HG03520 (cell line): Measurements from ENCODE around the gene DLAT.
"Not testable (repeated sequence)": the region's sequence is repeated elsewhere in the genome, so short reads cannot be mapped to it uniquely, and the experiment has no call there.

Experiments
- ATAC-seq: cut with Tn5 transposase; IDR thresholded peaks from one replicate; pipeline ENCODE4 v1.9.1; 2021; ENCODE audit warnings: mild to moderate bottlenecking, moderate library complexity; ENCODE audit not compliant: unreplicated experiment

DLAT gene

DNA sequence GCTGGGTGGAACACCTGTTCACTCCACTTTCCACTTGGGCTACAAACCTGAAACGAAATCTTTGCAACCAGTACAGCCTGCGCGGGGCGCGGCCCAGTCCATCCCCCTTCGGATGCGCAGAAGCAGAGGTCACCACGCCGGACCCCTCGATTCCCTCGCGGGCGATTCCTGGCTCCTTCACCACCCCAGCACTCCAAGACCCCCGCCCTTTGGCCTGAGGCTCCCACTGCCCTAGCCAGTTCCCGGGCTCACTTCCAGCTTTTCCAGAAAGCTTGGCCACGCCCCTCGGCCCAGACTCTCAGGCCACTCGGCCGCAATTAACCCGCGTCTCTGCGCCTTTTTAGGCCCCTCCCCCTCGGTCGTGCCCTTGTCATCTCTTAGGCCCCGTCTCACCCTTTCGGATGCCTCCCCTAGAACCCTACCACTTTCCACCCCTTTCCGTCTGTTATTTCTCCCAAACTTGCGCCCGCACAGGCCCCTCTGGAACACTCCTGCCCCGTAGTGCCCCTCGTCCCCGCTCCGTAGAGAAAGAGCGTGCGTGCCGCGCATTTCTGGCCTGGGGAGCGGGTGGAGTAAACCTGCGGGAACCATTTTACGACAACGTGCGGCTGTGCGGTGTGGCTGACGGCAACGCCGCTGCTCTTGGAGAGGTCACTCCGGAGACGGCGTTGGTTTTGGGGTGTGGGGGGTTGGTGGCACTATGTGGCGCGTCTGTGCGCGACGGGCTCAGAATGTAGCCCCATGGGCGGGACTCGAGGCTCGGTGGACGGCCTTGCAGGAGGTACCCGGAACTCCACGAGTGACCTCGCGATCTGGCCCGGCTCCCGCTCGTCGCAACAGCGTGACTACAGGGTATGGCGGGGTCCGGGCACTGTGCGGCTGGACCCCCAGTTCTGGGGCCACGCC, at the start of gene DLAT:
TSS of gene DLAT (plus strand) at position 636 of the 906 bp plus-strand sequence. CDS start at position 701, 65 bp downstream.
- peak; percentile 68 for ATAC-seq

DNA sequence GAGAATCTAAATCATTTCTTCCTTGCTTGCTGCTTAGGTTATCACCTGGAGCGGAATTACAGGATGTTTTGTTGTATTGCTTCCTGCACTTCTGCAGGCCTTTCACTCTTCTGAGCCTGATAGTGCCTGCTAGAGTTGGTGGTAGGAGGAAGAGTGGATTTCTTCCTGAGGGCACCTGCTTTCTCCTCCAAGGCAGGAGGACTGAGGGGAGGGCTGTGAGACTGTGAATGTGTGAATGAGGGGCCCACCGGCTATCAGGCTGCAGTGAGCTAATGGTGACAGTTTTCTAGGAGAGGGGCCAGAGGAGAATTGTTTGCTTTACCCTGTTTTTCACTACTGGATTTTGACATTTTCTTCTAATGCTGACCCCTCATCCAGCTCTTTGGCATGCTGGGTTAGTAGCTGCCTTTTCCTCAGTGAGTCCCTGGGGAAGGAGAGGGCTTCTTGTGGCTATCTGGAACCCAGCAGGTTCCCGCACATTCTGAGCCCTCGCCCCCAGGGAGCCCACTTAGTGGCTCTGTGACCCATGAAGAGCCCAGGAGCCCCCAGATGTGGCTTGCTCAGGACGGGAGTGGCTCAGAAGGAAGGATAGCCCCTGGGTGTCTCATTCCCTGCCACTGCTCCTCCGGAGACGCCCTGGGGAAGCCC, 49.0 kb upstream of the DLAT start:
- no peak for ATAC-seq

DNA sequence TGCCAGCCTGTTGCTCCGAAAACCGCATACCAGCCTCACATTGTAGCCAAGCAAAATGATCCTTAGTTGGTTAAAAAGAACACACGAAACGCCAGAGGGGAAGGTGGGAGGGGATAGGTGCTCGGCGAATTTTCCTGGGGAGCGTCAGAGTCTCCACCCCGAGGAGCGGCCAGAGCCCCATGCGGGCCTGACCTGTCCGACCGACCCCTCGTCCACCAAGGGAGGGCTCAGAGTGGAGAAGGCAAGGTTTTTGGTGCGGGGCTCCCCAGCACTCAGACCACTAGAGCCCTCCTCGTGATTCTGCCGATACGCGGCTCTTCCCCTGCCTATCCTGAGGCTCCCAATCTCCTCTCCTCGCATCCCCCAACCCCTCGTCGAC, 48.5 kb upstream of the DLAT start:
- no peak for ATAC-seq

DNA sequence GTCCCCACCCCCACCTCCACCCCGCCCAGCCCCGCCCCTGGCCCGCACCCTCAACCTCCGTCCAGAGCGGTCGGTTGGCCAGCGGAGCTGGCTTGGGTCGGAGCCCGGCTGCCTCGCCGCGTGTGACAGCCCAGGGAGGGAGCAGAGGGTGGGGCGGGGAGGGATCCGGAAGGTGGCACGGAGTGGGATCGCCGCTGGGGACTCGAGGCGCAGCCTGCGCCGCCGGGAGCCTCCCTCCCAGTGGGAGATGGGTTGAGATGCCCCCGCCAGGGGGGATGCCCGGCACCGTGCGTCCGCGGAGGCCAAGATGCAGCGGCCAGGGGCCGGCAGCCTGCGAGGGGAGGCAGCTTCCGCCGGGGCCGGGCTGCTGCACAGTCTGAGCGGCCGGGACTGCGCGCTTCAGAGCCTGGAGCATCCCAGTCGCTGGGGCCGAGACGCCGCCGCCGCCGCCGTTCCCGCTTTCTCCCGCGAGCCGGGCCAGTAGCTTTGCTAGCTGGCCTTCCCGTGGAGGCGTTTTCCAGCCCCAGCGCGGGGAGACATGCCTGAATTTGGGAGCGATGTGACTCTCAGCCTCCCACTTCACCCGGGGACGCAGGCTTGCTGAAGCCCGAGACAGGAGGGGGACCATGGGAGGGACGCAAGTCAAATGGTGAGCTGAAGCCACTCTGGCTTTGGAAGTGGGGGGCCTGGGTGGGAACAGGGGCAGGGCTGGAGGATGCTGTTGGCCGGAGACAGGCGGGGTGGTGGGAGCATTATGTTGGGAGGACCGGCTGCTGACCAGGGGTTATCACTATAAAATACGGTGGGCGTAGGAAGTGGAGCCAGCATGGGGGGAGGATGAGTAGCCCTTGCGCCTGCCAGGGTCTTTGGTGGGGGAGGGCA, 47.8 kb upstream of the DLAT start:
- ATAC-seq: peak; percentile 41

DNA sequence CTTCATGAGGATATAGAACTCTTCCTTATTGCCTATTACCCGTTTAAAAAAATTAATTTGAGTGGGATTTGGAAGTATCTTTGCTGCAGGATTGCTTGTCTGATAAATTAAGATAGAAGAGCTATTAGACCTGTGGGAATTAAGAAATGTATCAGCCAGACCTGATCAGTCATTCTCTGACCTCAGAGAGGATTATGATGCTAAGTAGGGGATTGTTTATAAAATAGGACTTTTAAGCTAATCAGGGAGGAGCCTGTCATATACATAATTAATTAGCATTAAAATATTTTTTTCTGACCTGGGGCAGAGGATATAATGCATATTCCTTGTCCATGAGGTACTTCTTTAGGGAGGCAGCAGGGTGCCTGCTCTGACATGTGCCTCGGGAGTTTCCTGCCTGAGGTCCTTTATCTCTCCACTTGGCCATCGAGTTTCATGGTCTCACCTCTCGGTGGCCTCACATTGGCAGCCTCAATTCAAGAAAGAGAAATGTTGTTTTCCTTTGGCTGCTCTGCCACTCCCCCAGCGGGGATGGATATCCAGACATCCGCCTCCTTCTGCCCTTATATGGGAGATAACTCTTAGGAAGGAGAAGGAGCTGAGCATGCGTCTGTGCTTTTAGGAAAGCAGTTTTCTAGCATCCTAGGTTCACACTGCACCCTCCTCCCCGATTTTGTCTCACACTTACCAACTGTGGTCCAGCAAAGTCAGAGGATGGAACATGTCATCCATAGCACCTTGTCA, 47.0 kb upstream of the DLAT start:
- no peak for ATAC-seq

DNA sequence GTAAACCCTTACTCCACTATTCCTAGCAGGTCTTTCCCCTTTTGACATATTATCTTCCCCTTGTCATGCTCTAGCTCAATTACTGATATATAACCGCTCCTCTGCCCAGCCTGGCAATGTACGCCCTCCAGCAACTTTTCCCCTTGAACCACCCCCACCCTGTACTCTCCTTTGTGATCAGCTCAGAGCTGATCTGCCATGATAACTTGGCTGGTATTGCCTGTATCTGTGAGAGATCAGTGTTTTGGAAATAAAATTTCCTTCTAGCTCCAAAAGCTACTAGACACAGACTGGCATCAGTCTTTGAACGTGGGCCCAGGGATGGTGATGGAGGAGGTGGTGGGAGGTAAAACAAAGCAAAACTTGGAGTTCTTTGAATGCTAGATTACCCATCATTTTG, 45.1 kb upstream of the DLAT start:
- ATAC-seq: no peak

DNA sequence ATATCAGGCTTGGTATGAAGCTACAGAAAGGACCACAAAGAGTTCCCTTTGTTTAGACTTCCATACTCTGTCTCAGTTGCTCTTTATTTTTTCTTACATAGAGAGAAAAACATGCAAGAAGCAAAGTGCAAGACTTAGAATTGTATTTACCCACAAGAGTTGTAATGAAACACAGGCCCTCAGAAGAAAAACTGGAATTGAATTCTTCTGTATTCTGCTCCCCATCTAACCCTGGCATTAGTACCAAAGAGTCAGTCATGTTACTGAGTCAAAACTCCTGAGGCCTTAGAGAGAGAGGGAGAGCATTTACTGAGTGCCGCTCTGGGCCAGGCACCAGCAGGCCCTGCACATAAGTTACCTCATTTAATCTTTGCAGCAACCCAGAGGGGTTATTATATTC, 43.9 kb upstream of the DLAT start:
- ATAC-seq: no peak

DNA sequence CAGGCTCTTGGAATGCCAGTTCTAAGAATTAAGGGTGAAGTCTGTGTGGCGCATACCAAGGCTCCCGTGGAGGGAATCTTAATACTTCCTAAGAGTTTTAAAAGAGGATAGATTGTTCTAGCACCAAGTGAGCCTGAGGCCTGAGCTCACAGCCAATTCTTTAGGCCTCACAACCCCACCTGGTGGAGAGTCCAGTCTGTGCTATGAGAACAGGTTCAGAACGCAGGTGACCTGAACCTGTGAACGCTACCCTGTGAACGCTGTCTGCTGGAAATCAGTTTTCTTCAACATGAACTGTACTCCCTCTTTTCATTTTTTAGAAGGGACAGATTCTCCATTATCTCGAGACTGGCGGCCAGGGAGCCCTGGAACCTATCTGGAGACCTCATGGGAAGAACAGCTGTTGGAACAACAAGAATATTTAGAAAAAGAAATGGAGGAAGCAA, 43.2 kb upstream of the DLAT start:
- no peak for ATAC-seq

DNA sequence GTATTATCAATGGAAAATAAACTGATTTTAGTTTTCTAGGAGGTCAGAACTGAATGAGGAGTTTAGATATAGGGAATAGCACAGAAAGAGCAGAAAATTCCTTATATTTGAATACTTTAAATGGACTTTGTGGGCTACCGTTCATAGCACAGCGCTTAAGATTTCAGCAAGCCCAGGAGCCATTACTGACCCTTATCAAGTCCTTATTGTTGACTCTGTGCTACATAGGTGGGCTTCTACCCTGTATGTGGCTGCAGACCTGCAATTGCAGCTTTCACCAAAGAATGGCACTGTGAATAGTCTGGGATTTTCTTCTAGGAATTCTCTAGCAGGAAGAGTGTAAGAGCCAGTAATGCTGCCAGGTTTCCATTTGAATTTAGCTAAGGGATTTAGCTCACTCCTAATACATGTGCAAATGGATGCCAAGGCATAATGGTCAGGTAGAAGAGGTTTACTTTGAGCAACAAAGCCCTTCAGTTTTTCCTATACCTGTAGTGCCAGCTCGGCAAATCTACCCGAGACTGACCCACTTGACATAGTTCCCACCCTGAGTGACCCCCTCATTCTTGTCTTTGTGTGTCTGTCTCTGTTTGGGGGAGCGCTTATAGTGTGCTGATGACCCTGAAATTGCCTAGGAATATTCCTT, 42.5 kb upstream of the DLAT start:
- no peak for ATAC-seq

DNA sequence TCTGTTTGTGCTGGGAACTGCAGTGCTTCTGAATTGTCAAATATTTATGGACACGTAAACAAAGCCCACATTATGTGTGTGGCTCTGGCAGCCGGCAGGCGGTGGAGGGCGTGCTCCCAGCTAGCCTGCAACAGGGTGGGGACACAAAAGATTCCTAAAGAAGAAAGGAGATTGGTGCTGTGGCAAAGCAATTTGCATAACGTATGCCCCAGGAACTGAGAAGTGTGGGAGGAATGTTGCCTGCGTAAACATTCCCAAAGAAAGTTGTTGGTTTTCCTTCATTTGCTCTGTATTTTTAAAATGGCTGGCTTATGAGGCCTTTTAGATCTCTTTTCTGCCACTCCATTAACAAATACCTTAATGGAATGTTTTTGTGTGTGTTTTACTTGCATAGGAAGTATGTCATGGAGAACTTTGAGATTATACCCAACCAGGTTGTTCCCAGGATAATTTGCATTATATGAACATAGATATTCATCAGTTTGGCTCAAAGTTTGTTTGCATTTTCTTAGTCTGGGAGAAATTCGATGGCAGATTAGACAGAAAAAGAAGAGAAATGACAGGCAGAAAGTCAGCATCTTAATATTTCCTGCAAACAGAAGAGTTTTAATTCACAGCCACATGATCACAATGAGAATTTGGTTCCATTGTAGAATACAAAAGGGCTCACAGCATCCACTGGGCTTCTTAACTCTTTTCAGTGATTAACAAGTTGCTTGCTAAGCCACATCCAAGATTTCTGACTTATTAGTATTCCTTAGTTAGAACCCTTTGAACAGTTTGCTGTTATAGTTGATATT, 41.8 kb upstream of the DLAT start:
- no peak for ATAC-seq

DNA sequence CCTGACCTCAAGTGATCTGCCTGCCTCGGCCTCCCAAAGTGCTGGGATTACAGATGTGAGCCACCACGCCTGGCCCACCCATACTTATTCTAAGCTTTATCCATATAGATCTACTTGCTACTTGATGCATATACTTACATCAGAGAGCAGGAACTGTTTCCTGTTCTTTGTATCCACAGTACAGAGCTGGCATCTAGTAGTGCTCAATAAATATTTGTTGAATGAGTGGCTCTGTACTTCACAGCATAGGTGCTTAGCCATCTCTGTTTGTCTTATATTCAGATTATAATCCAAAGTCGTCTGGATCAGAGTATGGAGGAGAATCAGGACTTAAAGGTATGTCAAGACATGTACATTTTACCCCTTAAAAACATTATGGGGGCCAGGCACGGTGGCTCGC, 38.6 kb upstream of the DLAT start:
- no peak for ATAC-seq

DNA sequence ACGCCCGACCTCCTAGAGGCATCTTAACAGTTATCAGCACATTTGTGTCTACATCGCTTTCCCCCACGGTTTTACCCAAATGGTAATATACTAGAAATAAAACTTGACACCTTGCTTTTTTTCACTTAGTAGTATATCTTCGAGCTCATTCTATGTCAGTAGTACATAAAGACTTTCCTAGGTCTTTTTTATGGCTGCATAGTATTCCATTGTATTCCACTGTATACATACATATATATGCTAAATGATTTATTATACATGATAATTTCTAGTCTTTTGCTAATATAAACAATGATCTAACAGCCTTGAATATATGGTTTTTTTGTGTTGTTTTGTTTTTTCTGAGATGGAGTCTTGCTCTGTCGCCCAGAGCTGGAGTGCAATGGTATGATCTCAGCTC, 34.8 kb upstream of the DLAT start:
- ATAC-seq: no peak

DNA sequence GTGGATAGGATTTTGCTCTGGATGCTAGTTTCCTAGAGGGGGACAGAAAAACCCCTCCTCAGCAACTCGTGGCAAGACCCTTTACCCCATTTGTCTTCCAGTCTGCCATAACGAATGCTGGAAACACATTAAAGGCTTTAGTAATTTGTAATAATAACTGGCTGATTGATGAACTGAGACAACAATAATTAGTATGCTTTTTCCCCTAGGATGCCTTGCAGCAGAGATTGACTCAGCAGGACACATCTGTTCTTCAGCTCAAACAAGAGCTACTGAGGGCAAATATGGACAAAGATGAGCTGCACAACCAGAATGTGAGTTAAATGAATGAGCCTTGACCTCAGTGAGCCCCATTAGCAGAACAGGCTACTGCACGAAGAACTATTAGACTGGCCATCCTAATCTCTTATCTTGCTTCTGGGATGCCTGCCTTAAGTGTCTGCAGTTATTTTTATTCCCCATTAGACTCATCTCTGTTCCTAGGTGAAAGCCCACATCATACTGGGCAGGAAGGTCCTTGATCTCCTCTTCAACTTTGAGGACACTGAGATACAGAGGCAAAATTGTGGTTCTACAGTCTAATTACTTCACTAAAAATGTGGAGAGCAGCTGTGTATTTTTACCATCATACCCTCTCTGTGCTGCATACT, 32.9 kb upstream of the DLAT start:
- ATAC-seq: no peak

DNA sequence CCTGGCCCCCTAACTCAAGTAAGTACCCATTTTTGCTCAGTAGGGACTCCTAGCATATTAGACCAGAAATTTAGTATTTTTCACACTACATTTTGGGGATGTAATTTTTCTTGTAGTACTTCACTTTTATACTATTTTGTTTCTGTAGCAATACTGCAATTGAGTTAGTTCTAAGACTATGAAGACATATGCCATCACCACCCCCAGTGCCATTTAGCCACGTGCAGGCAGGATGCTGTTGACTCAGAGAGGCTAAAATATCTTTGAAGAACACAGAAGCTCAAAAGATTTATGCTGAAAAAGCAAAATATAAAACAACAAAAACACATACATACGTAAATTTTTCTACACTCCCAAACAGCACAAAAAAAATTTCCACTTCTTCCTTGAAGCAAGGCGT, 29.1 kb upstream of the DLAT start:
- no peak for ATAC-seq

DNA sequence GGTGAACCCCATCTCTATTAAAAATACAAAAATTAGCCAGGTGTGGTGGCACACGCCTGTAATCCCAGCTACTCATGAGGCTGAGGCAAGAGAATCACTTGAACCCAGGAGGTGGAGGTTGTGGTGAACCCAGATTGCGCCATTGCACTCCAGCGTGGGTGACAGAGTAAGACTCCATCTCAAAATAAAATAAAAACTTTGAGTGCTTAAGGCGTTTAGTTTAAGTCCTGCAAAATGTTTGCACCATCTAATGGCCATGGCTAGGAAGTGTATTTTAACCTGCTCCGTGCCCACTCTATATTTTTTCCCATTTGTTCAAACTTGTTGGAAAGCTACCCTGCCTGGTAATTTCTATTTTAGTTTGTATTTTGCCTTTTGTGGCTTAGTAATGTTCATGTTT, 28.5 kb upstream of the DLAT start:
- ATAC-seq: not testable (repeated sequence)

DNA sequence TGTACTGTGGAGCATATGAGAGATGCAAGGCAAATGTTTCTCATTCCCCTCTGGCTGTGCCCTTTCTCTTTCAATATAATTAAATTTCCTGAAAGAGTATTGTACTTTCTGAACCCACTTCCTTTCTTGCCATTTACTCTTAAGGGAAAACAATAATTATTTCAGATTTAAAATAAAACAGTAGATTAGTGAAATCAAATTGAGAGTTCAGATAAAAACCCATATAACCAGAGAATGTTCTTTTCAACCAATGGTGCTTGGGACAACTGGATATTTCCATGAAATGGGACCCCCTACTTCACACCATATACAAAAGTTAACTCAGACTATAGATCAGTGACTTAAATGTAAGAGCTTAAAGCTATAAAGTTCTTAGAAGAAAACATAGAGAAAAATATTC, 26.1 kb upstream of the DLAT start:
- ATAC-seq: no peak

DNA sequence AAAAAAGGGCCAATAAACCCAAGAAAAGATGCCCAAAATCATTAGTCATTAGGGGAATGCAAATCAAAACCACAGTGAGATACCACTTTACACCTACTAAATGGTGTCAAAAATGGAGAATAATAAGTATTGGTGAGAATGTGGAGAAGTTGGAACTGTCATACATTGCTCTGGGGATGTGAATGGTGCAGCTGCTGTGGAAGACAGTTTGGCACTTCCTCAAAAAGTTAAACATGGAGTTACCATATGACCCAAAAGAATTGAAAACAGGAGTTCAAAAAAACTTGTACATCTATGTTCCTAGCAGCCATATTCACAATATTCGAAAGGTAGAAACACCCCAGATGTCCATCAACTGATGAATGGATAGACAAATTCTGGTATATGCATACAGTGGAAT, 24.5 kb upstream of the DLAT start:
- no peak for ATAC-seq

DNA sequence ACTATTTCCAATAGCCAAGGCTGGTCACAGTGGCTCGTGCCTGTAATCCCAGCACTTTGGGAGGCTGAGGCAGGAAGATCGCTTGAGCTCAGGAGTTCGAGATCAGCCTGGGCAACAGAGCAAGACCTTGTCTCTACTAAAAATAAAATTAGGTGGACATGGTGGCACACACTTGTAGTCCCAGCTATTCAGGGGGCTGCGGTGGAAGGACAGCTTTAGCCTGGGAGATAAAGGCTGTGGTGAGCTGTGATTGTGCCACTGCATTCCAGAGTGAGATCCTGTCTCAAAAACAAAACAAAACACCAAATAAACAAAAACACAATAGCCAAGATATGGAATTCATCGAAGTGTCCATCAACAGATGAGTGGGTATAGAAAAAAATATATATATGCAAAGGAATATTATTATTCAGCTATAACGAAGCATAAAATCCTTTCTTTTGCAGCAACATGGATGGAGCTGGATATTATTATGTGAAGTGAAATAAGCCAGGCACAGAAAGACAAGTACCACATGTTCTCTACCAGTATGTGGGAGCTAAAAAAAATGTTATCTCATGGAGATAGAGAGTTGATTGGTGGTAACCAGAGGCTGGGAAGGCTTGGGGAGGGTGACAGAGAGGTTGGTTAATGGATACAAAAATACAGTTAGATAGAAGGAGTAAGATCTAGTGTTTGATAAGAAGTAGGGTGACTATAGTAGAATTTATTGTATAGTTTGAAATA, 22.6 kb upstream of the DLAT start:
- ATAC-seq: no peak
